NCI-H446 treated with DMSO at 0.1 percent for 48 hours (cell line): Measurements from ENCODE around the gene LMBRD2.
"Not testable (repeated sequence)": the region's sequence is repeated elsewhere in the genome, so short reads cannot be mapped to it uniquely, and the experiment has no call there.

ENCODE experiments used
- DNase-seq: peaks from one replicate; lab custom pipeline; 2025; lab: John Stamatoyannopoulos, UW

Gene LMBRD2

DNA sequence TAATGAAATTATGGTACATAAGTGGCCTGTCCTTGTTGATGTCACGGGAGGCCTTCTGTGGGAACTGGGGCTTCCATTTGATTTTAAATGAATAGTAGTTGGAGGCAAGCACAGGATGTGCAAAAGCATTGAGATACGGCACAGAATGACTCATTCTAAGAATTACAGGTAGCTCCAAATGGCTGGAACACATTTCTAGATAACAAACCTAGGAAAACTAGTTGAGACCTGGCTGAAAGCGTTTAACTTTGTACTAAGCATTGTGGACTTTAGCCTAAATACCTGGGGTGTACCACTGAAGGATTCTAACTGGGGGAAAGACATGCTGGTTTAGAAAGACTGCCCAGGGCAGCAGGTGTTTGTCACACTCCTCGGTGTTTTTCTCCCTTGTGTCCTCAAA, 9.7 kb upstream of the LMBRD2 start:
- DNase-seq = no peak

DNA sequence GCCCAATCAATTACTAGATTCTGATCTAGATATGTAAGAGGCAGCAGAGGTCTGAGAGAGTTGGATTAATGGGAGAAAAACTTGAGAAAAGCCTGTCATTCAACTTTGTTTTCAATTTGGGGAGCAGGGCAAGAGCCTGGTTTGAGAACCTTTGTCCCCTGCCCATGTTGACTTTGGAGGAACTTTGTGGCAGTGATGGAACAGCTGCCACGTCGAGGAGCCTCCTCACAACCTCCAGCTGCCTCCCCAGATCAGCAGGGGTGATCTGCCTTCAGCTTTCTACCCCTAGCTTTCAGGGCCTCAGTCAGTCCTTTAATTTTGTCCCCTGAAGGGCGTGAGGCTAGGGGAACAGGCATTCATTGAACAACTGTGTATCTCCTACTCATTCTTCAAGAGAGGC, 8.9 kb upstream of the LMBRD2 start:
- DNase-seq = no peak

DNA sequence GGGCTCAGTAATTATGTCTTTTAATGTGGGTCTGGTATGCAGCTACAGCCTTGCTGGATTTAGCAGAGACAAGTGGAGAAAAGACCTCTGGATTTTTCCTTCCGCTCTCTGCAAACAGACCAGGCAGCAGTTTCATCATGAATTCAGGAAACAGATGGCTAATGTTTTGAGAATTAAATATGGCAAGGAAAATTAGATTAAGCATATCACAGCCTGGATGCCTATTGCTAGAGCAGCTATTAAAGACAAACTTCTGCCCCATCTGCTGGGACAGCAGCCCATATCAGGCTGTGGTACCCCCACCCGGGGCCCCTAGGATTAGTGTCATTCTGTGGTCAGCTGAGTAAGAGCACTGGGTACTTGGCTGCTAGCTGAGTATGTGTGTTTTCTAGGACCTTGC, 6.5 kb upstream of the LMBRD2 start:
- peak; percentile 33 for DNase-seq

DNA sequence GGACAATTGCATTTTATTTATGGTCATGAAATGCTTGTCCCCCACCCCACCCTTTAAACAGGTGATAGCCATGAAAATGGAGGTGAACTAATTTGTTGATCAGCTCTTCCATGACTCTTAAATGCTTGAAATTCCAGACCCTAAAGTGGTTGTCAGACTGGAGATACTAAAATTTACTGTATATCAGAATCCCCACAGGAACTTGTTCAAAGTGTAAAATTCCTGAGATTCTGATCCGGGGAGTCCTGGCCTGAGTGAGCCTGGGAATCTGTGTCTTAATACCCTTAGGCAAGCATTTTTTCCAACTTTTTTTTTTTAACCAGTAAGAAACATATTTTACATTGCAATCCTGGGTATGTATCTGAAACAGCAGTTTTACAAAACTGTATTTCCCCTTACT, 4.9 kb upstream of the LMBRD2 start:
- no peak for DNase-seq

DNA sequence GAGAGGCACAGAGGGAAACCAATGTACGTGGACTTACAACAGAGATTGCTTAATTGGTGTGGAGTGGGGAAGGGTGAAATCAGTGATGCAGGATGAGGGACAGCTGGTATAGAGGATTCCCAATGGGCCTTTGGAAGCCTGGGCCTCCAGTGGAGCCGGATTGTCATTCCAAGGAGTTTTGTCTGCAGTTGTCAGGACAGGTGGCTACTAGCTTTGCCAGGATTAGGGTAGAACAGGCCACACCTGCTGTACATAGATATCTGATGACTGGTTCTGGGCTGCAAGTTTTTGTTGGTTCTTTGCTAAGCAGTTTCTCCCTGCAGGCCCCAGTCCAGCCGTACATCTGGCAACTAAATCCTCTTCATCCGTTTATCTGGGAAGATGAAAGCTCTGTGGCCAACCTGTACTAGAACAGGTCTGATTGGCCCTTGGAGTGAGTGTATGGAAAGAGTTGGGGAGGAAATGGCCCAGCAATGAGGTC, 4.5 kb upstream of the LMBRD2 start:
- peak; percentile 50 for DNase-seq

DNA sequence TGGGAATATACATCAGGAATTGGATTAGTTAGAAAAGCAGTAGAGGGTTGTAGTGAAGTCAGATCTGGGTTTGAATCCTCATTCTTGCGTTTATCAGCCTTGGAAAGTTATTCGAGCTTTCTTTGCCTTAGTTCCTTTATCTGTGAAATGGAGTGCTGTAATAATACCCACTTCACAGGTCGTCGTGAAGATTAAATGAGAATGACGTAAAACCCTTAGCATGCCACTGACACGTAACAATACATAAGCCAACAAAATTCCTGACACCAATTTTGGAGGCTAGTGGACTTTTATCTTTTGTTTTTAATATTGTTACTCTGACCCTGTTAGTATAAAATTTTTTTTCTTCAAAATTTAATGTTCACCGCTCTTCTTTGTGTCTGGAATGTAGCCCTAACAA, 3.6 kb upstream of the LMBRD2 start:
- no peak for DNase-seq

DNA sequence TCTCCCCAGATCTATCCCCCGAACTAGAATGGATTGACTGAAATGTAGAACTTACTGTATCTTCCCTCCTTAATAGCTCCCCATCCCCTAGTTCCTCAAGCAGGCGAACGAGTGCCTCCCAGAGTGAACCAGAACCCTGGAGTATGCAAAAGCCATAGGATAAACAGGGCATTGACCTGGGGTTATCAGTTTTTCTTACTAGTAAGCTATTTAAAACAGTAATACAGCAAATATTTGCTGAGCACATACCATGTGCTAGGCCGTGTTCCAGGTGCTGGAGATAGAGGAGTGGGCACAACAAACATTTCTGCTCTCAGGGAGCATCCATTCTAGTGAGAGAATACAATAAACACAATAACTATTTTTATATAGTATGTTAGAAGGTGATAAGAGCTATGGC, 2.0 kb upstream of the LMBRD2 start:
- no peak for DNase-seq

DNA sequence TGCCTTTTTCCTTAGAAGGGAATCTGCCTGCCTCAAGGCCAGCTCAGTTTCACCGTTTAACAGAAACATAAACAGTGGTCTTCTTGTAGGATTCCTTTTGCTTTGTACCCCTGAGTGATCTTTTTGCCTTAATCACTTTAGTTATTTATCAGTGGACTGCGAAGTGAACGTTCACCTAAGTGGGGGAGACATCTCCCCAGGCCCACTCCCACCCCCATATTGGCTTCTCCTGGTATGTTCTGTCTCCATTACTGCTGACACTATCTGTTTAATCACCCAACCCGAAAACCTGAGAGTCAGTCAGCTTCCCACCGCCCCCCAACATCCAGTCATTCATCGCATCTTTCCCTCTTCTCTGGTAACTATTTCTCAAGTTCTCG, 1.6 kb upstream of the LMBRD2 start:
- DNase-seq = no peak

DNA sequence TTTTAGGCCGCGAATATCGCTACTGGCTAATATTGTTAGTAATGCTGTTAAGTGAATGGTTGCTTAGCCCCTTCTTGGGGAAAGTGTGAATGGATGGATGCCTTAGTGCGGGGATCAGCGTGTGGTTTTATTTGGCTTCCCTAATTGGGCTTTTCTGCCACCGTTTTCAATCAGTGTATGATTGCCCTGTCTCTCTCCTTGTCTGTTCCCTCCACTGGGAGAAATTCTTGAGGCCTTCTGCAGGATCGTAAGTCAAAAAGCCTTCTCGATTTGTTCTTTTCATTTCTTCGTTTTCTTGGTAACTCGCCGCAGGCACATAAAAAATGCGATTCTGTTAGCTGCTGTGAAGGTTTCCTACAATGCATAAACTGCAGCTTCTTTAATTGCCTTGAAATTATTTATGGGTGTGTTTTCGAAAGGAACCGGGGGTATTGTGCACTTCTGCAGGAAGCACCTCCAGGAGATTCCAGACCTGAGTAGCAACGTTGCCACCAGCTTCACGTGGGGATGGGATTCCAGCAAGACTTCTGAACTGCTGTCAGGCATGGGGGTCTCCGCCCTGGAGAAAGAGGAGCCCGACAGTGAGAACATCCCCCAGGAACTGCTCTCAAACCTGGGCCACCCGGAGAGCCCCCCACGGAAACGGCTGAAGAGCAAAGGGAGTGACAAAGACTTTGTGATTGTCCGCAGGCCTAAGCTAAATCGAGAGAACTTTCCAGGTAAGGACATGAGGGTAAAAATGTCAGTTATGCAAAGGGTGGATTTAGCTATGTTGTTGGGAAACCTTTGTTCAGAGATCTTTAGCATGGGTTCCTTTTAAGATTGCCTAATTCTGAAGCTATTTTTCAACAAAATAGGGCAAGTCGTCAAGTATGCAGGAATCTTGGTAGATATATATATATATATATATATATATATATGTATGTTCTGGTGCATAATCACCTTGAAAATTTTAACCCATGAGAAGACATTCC, 924 bp upstream of the LMBRD2 start:
- no peak for DNase-seq

DNA sequence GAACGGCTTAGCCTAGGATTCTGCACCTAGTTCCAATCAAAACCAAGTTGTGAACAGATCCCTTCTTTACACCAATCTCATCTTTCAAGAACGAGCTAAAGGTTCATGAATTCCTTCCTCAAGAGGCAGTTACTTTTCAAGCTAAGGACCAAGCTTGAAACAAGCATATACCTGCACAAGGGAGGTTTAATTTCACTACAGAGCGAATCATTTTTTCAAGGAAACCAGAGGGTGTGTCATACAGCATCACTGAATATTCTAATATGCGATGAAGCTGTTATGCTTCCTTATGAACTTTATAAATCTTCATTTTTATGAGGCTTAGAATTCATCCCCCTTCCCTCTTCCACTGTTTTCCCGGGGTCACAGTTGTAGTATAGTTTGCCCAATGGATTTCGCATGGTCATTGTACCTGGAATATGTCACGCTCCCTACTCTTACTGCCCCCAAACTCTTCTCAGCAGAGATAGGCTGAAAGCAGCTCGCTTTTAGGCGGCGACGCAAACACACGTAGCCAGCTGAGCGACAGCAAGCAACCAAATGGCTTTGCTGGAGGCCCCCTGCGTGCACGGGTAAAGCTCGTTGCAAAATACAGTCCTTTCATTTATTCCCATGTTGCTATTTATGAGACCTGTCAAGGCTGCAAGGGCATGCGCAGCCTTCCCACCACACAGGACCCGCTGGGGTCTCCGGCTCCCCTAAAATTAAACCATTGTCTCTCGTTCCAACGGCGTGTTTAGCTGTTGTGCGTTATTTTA, 832 bp downstream of the LMBRD2 start:
- peak; percentile 59 for DNase-seq

DNA sequence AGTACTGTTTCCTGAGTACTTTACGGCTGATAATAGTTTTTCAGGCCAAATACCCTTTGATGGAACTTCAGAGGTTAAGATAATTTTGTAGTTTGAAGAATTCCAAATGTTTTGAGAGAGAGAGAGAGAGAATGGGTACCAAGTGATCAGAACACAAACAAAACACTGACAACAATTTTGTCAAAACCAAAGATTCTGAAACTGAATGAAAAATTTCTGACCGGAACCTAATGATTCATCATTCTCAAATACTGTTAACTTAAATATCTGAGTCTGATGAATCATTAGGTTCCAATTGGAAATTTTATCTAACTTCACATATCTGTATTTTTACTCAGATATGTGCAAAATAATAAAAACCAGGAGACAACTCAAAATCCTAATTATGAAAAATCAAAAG, 4.0 kb downstream of the LMBRD2 start:
- DNase-seq = no peak

DNA sequence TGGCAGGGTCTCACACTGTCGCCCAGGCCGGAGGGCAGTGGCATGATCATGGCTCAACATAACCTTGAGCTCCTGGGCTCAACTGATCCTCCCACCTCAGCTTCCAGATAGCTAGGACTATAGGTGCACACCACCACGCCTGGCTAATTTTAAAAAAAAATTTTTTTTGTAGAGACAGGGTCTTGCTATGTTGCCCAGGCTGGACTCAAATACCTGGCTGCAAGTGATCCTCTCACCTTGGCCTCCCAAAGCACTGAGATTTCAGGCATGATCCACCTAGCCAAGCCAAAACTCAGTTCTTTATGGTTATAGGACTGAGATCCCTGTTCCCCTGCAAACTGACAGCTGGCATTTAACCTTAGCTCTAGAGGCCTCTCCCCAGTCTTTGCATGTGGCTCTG, 5.3 kb downstream of the LMBRD2 start:
- DNase-seq = no peak

DNA sequence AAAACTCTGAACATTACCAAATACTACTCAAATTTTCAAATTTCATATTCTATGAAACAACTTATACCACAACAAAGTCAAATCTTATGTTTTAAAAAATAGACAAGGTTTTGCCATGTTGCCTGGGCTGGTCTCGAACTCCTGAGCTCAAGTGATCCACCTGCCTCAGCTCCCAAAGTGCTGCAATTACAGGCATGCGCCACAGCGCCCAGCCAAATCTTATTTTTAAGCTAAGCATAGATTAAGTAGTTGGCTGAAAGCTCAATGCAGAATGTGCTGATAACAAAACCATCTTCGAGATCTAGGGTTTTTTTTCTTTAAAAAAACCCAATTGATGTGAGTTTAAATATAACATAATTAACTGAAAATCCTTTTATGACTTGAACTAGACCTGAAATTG, 6.4 kb downstream of the LMBRD2 start:
- DNase-seq = no peak

DNA sequence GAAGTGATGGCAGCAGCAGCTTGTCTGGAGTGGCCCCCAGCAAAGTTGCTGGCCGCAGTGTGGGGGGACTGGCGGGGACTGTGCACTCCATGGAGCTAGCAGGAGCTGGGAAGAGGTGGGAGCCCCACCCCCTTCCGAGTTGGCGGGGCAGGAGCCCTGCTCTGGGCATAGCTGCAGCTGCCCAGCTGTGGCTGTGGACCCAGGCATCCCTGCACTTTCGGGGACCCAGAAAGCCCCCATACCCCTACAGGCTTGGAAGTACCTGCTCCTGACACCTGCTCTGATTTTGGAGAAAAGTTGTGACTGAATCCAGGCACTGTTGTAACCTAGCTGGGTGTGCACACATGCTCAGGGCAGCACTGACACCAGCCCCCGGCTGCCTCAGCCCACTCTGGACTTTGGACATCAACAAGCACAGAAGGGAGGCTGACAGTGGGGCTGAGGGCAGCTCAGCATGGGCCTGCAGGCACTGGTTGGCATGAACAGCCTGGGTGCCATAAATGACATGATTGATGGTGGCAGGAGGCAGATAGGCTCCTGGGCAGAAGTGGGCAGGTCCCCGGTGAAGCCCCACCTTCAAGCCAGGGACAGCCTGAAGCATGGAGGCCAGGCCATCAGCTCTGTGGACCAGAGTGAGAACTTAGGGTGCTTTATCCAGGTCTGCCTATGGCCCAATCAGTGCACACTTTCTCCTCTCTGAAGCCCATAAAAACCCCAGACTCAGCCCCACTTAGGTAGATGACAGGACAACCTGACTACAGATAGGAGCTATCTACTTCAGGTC, 12.6 kb downstream of the LMBRD2 start:
- DNase-seq = no peak

DNA sequence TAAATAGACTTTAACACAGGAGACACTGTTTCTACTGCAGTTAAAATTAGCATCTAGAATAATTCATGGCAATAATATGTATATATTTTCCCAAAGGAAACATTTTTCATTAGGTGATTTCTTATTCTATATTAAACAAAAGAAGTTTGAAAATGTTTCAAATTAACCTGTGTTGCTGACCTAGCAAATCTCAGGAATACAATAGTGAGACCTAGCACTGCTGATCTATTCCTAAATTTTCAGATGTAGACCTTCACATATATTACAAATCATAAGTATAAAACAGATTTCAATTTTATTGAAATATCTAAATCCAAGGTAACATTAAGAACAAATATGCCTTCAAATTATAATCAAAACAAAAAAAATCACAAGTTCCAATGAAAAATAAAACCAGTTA, 15.1 kb downstream of the LMBRD2 start:
- DNase-seq = no peak

DNA sequence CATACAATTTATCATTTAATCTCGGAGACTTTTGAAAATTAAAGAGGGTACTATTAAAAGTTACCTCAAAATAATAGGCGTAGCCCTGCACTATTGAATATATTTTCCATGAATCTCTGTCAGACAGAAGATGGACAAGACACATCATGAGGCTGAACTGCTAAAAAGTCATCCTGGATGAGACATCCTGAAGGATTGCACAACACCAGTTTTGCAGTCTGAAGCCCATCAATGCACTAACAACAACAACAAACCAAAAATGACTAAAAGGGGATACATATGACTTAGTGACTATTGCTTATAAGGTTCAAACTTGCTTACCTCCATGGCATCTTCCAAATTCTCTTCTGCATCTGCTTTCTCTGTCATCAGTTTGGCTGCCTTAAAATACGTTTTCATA, 15.7 kb downstream of the LMBRD2 start:
- DNase-seq = no peak

DNA sequence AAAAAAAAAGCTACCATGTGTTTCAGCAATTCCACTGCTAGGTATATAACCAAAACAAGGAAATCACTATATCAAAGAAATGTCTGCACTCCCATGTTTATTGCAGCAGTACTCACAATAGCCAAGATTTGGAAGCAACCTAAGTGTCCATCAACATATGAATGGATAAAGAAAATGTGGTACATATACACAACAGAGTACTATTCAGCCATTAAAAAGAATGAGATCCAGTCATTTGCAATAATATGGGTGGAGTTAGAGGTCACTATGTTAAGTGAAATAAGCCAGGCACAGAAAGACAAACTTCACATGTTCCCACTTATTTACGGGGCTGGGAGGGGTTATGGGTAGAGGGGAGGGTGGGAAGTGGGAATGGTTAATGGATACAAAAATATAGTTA, 18.7 kb downstream of the LMBRD2 start:
- not testable (repeated sequence) for DNase-seq

DNA sequence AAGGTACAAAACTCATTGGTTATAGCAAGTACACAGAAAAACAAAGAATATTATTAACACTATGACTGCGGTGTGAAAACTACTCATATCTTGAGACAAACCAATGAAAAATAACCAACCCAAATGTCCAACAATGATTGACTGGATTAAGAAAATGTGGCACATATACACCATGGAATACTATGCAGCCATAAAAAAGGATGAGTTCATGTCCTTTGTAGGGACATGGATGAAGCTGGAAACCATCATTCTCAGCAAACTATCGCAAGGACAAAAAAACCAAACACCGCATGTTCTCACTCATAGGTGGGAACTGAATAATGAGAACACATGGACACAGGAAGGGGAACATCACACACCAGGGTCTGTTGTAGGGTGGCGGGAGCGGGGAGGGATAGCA, 22.0 kb downstream of the LMBRD2 start:
- not testable (repeated sequence) for DNase-seq

DNA sequence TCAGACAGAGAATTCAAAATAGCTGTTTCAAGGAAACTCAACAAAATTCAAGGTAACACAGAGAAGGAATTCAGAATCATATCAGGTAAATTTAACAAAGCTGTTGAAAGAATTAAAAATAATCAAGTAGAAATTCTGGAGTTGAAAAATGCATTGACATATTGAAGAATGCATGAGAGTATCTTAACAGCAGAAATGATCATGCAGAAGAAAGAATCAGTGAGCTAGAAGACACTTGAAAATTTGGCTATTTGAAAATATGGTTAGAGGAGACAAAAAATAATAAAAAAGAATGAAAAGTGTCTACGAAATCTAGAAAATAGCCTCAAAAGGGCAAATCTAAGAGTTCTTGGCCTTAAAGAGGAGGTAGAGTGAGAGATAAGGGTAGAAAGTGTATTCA, 22.9 kb downstream of the LMBRD2 start:
- no peak for DNase-seq

DNA sequence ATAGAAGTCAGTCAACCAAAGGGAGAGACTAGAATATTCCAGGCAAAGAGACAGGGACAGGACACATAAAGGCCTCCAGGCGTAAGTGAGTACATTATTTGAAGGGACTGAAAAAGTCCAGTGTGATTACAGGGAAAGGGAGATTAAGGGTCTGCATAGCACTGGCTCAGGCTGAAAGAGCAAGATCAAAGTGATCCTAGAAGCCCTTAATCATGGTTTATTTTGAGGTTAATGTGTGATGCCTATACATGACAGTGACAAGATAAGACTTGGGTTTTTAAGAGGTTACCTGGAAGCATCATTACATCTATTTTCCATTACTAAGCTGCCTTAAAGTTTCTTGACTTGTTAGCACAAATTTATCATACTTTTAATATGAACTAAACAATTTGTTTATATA, 25.8 kb downstream of the LMBRD2 start:
- no peak for DNase-seq

DNA sequence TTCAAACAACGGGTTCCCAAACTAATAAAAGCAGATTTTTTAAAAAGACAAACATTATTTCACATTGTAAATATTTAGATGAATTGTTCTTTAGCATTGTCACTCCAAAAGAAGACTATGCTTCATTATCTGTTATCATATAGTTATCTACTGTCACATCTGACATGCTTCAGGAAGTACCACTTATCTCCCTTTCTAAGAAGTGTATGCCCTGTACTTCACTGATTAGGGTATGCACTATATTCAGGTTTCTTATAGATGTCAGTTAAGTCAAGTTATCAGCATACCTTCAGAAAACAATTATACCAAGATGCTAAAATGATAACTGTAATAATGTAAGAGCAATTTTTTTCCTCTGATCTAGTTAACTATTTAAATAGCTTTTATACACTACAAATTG, 40.4 kb downstream of the LMBRD2 start:
- no peak for DNase-seq

DNA sequence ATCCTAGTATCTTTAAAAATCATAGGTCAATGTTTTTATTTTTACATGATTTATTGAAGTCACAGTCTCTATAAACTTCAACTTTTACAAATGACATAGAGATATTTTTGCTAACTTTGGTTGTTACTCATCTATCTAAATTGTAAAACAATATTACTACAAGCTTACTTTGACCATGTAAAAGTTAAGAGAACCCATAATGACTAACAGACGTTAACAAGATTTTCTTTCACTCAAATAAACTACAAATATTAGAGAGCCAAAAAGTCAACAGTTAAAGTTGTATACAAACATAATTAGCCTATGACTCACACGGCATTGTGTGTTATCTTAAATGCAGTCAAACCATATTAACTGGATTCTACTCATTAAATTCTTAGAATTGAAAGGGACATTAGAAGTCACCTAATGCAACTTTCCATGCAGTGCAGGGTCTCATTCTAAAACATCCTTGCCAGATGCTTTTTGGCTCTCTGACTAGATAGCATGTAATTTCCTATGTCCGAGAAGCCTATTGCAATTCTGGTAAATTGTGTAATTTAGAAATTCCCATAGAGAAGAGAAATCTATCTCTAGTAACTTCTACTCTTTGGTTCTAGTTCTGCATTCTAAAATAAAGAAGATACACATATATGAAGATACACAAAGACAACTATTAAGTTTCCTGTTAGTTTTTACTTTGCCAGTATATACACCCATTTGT, 42.8 kb downstream of the LMBRD2 start:
- DNase-seq = no peak
